ENCODE measurements around the gene CPA1.

The CPA1 gene

DNA sequence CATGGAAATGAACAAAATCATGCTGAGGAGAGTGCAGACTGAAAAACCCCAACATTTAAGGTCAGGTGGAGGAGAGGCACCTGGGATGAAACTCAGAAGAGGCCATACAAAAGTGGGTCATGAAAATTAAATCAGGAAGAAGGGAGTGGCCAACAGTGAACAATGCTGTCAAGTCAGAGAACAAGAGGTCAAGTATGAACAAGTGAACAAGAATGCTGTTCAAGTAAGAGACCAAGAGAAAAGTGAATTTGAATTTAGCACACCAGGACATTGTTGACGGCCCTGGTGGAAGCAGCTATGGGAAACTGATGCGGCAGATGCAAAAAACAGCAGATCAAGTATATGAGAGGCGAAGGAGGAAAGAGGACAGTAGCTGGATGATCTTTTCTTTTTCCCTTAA is 52.6 kb downstream of the CPA1 start:
- no peak for DNase-seq

DNA sequence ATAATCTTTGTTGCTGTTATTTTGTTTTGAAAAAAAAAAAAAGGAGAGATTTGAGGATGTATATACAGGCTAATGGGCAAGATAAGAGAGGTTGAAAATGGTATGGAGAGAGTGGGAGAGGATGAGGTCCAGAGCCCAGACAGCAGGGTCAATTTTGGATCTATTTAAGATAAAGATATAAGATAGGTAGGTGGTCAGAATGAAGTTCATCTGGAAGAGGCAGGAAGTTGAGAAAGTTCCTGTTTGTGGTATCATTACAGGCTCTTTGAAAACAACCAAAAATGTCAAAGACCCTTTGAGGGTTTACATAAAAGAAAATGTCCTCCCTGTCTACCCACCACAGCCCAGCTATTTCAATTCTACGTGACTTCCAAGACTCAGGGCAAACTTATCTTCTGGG is 53.0 kb downstream of the CPA1 start:
- no peak for DNase-seq

DNA sequence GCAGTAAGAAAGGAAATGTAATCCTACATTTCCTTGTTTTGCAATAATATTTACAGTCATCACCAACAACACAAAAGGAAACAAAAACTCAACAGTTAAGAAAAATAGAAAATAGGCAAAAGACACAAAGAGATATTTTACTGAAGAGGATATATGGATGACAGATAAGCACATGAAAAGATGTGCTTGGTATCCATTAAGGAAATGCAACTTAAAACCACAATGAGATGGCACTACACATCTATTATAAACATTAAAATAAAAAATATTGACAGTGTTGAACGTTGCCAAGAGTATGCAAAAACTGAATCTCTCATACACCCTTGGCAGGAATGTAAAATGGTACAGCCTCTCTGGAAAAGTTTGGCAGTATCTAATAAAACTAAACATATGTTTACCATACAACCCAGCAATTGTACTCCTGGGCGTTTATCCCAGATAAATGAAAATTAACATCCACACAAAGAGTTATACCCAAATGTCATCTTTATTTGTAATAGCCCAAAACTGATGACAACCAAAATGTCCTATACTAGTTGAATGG is 55.1 kb downstream of the CPA1 start:
- DNase-seq, result no peak

DNA sequence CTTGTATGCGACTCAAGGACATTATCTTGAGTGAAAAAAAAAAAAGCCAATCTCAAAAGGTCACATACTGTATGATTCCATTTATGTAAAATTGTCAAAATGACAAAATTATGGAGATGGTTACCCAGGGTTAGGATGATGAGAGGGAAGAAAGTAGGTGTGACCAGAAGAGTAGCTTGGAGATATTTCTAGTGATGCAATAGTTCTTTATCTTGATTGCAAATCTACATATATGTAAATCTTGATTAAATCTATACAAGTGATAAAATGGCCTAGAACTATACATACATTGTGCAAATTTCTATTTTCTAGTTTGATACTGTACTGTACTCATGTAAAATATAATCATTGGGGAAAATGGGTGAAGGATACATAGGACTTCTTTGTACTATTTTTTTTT is 56.0 kb downstream of the CPA1 start:
- DNase-seq, result no peak
